Stimulated activated CD8-positive, alpha-beta memory T cell treated with anti-CD3 and anti-CD28 coated beads, Interleukin-15, amount 100 ng/mL, for 4 hours (primary cell): ENCODE results near the gene MDFI.

Experiments
- DNase-seq, 2 donors: peaks; one replicate each; pipeline ENCODE4 v3.0.0-alpha.2; 2020; ENCODE audit warnings: low read depth in 2 of 2

Gene MDFI

DNA sequence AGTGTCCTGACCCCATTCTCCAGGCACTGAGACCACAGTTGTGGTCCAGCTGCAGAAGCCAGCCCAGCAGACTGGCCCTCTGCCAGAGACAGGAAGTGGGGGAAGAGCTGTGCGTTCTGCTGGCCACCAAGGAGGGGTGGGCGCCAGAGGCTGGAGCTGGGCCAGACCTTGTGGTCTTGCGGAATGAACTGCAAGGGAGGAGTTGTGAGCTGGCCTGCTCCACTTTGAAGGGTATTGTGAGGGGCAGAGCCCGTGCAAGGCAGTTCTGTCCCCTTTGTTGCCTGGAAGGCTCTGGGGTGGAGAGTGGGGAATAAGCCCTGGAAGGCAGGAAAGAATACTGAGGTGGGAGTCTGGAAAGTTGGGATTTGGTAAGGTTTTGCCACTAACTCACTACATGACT lies 3.6 kb upstream of the MDFI start:
- no peak for DNase-seq

DNA sequence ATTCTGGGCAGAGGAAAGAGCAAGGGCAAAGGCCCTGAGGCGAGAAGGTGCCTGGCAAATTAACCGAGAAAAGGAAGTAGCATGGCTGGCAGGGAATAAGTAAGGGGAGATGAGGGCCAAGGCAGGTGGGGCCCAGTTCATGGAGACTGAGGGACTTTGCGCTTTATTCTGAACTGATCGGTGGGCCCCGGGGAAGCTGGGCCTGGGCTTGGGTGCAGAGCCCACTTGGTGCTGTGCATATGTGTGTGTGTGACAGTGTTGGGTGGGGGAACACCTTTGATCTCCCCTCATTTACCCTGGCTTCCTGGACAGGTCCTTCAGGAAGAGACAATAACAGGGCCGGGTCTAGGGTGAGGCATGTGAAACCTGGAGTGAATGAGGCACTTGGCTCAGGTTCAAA lies 2.9 kb upstream of the MDFI start:
- DNase-seq = no peak

DNA sequence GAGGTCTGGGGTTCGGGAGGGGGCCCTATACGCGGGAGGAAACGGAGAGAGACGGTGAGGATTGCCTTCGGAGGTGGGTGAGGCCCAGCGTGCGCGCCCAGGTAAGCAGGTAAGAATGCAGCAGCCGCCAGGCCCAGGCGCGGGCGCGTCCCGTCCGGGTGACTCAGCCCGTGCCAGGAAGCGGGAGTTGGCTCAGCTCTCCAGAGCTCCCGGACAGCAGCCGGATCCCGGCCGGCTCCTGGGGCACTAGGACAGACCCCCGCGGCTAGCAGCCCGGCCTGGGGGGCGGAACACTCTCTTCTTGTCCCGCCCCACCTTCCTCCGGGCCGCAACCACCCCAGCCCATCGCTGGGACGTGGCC lies 1.5 kb upstream of the MDFI start:
- no peak for DNase-seq

DNA sequence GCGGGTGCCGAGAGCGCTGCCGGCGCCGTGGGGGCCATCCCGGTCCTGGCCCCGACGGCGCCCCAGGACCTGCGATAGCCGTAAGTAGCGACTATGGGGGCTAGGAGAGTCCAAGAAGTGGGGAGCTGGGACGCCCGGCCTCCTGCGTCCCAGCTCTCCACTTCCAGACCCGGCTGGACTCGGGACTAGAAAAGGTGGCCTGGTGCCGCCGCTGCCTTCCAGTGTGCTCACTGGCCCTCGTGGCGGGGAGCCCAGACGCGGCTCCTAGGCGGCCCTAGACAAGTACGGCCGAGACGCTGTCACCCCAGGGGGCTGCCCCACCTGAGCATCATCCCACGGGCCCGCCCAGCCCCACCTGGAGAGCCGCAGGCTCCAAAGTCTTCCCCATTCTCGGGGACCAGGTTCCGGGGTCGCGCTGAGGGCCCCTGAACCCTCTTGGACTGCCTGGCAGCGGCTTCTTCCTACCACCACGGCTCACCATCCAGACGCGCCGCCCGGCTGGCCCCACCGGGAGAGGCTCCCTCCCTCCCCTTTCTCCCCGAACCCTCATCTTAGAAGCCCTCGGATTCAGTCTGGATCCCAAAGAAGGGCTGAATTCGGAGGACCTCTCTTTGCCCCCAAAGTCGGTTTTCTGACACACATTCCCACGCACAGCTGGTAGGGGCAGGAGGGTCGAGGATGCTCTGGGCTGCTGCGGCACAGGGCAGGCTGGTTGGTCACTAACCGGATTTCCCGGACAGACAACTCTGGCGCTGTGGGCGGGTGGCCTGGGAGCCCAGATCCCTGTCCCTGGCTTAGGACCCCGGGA lies 870 bp upstream of the MDFI start:
- DNase-seq = no peak

DNA sequence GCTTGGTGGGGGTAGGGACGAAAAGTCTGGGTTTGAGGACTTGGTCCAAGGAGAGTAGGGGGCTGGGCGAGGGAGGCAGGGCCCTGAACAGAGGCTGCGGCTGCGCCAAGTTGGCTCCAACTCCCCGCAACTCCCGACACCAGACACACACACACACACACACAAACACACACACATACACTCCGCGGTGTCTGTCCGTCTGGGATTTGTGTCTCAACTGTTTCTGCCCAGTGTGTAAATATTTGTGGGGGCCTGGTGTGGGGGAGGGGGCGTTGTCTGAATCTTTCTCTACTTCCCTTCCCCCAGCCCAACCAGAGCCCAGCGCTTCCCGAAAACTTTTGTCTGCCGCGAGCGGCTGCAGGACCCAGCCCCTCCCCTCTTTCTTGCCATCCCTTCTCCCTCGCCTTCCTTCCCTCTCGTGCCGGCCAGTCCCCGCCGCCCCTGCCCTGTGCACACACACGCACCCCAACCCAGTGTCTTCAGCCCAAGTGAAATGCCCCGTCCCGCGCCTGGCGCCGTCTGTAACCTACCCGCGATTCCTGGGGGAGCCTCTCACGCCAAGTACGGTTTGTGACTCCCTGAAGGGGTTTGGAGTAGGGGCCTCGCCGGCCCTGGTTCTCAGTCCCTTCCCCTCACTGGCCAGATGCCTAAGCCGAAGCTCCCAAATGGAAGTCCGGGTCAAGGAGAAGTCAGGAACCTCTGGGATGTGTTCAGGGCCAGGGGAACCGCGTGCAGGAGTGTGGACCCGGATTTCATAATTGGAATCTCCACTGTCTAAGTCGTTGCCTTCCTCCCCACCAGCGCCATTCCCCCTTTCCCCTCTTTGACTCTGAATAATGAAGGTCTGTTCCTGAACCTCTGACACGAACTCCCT lies 904 bp downstream of the MDFI start:
- DNase-seq = no peak

DNA sequence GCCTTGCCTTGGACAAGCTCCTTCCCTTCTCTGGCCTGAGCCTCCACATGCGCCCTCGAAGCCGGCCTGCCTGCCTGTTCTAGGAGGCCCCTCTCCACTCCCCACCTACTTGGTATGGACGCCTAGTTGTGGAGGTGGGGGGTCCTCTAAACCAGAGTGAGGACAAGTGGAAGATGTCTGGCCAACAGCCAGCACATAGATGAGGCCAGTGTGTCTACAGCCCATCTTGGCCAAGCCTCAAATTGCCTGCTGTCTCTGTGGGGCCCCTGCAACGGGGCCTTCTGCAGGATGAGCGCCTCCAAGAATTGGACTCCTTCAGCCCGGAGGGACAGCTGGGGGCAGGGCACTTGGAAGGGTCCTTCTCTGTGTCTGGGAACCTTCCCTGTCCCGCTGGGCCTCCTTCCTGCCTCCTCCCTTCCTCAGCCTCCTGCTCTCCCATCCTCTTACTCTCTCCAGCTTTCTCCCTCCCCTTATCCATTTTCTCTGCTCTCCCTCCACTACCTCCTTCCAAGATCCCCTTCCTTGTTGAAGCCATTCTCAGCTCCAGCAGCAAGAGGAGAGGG lies 1.6 kb downstream of the MDFI start:
- DNase-seq = no peak

DNA sequence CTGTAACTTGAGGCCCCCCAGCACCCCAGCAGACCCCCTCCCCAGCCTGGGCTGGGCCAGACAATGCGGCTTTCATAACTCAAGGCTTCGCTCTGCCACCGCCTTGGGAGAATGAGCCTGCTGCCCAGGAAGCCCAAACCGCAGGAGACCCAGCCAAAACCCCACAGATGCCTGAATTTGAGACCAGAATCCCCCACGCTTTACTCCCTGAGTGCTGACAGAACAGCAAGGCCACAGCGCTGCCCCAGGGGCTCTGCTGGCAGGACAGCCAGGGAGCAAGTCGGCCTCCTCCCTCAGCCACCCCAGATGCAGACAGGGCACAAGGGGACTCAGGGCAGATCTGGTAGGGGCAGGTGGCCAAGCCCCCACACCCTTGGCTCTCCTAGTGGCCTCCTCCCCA lies 2.2 kb downstream of the MDFI start:
- DNase-seq = no peak

DNA sequence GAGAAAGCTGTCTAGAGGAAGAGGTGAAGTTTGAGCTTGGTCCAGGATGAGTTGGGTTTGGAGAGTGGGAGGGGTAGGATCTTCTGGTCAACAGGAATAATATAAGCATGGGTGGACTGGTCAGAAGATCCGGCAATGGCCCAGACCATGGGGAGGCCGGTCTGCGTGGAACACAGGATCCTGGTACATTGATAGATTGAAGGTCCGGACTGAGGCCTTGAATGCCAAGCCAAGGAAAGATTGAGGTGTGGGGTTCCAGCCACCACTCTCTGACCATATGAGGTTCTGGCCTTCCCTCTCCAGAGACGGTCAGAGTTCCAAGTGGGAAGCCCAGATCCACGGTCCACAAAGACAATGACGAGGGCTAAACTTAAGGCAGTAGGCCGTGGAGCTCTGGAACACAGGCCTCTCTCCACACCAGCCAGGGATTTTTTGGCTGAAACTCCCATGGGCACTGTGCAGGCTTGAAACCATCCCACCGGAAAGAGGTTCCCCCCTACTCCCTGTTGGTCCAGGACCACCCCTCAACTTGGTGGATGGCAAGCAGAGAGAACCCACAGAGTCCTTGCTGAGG lies 3.2 kb downstream of the MDFI start:
- DNase-seq = no peak

DNA sequence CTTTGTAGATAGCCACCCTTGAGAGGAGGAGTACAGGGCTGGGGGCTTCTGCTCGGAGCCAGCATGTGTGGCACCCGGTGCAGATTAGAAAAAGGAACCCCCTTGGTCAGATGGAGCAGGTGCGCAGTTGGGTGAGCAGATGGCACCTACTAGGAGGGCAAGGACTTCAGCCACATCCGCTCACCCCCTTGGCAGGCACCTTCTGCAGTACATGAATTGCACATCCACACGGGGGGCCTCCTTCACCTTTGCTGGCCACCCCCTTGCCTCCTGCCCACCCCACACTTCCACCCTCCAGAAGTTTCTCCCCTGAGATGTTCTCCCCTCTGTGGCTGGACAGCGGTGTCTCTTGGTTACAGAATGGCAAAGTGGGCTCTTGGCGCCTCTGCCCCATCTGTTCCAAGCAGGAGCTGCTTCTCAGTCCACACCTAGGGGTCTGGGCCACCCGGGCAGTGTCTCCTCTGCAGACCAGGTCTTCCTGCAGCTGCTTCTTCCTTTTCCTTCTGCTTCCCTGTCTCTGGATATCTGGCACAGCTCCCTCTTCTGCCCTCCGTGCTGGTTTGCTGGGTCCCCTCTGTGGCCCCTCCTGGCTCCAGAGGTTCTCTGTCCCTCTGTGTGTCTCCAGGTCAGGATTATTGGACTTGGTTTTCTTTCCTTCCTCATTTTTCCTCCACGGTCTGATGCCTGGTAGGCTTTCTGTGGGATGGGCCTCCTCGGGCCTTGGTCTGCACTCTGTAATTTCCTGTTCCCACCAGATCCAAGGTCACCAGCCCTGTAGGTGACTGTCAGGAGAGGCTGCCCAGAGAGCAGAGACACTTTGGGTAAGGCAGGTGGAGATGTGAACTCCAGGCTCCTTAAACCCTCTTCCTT lies 4.1 kb downstream of the MDFI start:
- no peak for DNase-seq

DNA sequence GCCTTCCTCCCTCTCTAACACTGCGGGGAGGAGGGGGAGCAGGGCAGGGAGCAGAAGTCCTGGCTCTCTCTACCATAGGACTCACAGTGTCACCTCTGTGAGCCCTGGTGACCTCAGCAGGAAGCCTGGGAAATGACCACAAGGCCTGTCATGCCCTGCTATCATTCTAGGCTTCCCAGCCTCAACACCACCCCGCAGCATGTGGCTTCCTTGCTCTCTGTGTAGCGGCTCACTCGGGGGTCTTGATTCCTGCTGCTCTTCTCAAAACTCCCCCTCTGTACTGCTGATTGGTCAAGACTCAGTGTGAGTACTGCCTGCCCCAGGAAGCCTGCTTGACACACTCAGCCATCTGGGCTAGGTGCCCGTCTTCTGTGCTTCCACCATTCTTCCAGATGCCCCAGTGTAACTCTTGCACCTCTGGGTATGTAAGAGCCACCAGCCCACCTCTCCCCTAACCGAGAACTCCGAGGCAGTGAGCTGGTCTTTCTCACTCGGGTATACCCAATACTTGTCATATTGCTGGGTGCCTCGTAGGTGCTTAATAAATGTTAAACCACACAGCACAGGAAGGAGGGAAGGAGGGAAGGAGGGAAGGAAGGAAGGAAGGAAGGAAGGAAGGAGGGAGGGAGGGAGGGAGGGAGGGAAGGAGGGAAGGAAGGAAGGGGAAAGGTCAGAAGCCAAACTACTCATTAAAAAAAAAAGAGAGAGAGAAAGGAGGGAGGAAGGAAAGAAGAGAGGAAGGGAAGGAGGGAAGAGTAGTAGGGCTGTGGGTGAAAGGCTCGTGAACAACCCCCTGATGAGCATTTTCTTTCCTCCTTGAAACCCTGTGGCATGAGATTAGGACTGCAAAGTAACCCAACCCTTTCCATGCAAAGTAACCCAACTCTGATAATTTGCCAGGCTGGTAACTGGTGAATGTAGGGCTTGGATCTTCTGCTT lies 5.0 kb downstream of the MDFI start:
- DNase-seq = no peak

DNA sequence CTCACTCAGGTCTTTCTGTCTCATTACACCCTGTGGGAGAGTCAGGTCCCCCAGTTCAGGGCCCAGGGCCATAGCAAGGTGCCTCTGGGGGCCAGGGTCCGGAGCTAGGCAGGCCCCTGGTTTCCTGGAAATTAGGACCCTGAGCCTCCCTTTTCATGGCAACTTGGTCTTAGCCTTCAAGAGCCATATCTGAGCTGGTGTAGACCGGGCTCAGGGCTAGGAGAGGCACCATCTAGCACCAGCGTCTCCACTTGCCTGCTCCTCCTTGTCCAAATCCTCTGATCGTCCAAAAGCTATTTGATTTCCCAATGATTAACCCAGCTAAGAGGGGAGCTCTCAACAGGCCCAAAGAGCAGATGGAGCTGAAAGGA lies 5.6 kb downstream of the MDFI start:
- no peak for DNase-seq

DNA sequence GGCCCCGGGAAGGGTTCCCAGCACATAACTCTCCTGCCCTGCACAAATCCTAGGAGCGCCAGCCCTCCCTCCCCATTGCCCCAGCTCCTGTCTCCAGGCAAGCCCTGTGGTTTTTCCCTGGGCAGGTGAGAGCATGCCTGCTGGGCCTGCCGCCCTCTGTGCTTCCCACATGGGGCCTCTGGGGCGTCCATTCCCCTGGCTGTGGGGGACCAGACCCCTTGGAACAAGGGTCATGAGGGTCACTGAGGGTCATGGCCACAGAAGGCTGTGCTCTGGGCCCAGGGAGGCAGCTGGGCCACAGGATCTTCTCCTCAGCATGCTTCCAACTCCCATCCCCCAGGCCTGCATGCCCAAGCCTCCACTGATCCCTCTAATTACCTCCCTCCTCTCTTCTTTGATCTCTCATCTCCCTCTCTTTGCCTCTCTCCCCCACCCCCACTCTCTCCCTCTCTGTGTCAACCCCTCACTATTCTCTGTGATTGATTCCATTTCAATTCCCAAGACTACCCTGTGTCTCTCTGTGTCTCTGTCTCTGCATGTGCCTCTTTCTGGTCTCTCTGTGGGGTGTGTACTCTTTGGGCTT lies 6.1 kb downstream of the MDFI start:
- no peak for DNase-seq

DNA sequence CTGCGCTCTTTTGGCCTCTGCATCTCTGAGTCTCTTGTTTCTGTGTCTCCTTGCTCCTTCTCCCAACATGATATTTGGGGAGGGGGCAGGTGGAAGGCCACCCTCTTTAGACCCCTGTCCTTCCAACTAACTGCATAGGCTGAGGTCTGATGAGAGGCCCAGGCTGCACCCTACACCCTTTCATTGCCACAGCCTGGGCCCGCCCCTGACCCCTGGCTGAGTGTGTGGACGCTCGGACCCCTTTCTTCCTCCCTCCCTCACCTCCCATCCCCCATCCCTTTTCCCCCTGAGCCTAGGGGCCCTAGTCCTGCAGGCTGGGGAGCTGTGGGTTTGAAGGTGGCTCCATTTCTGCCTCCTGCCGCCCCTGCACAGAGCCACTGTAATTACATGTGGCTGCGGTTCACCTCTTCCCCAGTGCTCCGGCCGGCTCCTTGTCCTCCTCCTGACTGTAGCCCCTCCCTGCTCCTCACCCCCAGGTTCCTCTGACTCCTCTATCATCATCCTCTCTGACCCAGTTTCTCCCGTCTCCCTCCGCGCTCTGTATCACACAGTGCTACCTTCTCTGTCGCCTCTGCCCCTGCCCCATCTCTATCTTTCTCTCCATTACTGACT lies 6.8 kb downstream of the MDFI start:
- DNase-seq = no peak

DNA sequence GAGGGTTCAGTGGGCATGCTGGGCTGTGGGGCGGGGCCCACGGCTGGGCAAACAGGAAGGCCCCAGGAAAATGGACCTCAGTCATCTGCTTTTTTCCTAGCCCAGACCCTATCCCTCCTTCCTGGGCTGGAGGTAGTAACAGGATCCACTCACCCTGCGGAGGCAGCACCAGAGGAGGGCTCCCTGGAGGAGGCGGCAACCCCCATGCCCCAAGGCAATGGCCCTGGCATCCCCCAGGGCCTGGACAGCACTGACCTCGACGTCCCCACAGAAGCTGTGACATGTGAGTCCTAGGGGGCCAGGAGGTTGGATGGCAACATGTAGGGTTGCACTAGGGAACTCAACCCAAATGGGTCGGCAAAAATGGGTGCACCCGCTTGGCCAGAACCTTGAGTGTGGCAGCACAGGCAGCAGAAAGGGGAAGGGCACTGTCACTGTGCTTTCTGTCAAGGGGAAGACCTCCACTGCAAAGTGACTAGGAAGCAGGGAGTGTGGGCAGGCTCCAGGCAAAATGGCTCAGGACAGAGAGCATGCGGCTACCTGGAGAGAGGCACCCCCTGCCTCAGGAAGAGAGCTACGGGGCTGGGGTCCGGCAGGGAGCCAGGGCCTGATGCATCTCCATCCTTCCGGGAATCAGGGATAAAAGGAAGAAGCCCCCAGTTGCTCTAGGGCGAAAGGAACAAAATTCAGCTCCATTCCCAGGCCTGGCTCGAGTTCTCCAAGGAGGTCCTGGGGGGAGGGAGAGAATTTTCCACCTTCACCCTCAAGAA lies 7.9 kb downstream of the MDFI start:
- DNase-seq = no peak

DNA sequence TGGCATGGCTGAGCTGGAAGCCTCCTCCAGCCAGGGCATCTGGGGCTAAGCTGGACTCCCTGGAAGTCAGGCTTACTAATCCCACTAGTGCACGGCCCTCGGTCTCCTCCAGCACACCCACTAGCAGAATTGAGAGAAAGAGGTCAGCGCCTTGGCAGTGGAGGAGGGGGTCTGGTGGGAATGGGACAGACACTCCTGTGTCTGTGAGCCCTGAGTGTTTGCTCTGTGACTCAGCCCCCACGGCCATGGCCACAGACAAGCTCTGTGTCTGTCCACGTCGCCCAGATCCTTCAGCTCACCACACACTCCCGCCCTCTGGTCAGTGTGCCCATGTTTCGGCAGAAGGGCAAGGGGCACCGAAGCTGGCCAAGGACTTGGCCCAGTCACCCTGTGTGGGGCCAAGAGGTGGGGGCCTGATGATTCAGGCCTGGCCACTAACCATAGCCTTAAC lies 8.8 kb downstream of the MDFI start:
- no peak for DNase-seq

DNA sequence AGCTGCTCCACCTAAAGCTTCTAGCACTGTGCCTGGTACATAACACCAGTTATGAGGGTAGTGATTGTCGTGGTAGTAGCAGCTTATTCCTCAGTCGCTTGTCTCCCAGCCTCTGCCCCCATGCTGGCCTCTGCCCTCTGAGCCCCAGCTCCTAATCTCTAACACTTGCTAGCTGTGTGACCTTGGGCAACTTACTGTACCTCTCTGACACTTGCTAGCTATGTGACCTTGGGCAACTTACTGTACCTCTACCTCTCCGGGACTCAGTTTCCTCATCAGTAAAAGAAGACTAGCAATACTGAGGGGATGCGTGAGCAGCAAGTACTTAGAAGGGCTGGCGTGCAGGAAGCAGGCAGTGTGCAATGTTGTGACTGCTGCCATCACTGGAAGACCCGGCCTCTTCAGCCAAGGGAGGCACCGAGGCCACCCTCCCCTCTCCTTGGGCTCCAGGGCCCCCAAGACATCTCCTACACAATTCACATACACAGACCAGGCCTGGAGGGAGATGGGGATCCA lies 9.9 kb downstream of the MDFI start:
- no peak for DNase-seq

DNA sequence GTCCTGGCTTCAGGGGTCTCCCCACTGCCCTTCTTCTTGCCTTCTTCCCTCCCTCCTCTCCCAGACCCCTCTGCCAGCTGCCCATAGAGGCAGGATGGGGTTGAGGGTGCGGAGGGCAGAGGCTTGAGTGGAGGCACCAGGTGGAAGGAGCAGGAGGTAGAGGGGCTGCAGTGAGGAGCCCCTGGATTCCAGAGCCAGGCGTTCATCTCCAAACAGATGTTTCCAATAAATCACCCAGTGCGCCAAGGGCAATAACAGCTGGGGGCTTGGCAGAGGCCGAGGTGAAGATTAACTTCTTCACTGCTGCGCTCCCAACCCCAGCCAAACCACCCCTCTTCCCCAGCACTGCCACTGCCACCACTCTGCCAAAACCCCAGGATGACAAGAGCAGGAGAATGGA lies 10.7 kb downstream of the MDFI start:
- DNase-seq = no peak

DNA sequence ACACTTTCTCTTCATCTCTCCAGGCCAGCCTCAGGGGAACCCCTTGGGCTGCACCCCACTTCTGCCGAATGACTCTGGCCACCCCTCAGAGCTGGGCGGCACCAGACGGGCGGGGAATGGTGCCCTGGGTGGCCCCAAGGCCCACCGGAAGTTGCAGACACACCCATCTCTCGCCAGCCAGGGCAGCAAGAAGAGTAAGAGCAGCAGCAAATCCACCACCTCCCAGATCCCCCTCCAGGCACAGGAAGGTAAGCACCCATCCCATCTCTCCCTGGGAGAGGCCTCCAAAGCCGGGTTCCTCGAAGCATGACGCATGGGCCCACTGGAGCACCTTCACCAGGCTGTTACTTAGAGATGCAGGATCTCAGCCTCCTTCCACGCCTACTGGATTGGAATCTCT lies 11.3 kb downstream of the MDFI start:
- DNase-seq = no peak

DNA sequence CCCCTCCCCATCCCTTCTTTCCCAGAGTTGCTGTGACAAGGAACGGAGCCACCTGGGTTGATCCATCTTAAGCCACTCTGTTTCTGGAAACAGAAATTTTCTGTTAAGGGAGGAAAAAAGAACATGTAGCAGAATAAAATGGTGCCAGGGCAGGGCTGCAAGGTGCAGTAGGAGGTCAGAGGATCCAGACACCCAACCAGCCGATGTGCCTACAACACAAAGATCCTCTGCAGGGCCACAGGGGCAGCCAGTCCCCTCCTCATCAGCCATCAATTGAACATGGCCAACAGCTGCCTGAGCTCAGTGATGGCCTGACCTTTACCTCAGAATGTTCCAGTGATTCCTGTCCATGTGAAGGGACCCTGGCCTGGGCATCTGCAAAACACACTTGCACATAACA lies 11.9 kb downstream of the MDFI start:
- DNase-seq = no peak
